ENCODE data around the gene VWA8.
A peak's percentile ranks its signal among the peaks of the same experiment; 100 is the strongest.
"Not testable (repeated sequence)": the region's sequence is repeated elsewhere in the genome, so short reads cannot be mapped to it uniquely, and the experiment has no call there.

The VWA8 gene

GRCh38 chr13:41922894-41923293 lies 38.0 kb downstream of the VWA8 start:
- POLR2A ChIA-PET, CTCF ChIA-PET: not testable (repeated sequence)

DNA sequence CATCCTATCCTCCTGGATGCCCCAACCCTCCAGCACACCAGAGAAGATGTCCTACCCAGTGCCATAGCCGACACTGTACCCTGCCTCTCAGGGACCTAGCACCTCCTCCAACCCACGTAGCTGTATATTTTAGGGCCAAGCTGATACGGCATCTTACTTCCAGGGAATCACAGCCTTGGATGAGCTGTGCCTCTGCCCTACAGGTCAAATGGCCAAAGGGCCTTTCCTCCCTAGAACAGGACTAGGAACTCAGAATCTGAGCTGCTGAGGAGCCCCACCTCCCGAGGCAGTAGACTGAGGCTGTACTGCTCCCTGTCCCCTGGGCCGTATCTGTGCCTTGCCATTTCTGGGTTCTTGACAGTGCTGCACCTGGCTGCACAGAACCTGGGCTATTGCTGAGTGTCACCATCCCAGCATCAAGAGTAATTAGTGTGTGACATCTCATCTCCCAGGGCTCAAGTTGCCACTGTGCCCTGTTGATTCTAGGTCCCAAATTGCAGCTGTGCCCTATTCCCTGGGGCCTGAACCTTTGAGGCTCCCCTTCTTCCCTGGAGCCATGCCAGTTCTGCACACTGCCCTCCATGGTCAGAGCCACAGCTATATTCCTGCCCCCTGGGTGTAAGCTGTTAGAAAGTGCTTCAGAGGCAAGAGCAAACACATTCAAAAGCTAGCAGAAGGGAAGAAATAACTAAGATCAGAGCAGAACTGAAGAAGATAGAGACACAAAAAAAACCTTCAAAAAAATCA lies 41.0 kb downstream of the VWA8 start:
- CTCF ChIA-PET, result interaction anchor here (0.7 to 0.9 kb wide), 2 partner anchors 128 to 252 kb away, joined by 3 read pairs; partner anchors contain the start of gene DGKH
- H3K36me3 ChIP-seq (ENCODE audit: control insufficient read depth in 2 of 2, insufficient read depth in 1 of 2, low read length in 2 of 2), result no peaks in the 10 kb centered on the region
- H3K4me3 ChIP-seq (ENCODE audit: low read depth, low read length), result no peak overlapping the region
- peaks cover 11% of the 10 kb centered on the region; the same call in 1 of the 2 replicates for H3K4me1 ChIP-seq (ENCODE audit: control insufficient read depth, insufficient read depth, low read length)
- POLR2A ChIA-PET, result no interaction called here
- no peak overlapping the region for H3K27ac ChIP-seq (ENCODE audit: extremely low read depth, low read depth, low read length)
- TF ChIP-seq ZNF837 (tag by site-specific recombination; IDR thresholded peaks at IDR 0.05) (no peak), BCL6B (tag by site-specific recombination; IDR thresholded peaks at IDR 0.05) (no peak), ZIC2 (tag by site-specific recombination; IDR thresholded peaks at IDR 0.05) (peak; percentile 68), ZNF621 (tag by site-specific recombination; IDR thresholded peaks at IDR 0.05) (no peak), ZNF169 (tag by site-specific recombination; IDR thresholded peaks at IDR 0.05) (no peak), KLF10 (tag by site-specific recombination; IDR thresholded peaks at IDR 0.05) (no peak), ZNF510 (tag by site-specific recombination; IDR thresholded peaks at IDR 0.05; ENCODE audit: insufficient replicate concordance) (no peak), ZNF2 (tag by site-specific recombination; IDR thresholded peaks at IDR 0.05) (no peak), ZNF184 (tag by site-specific recombination; IDR thresholded peaks at IDR 0.05) (no peak), SCRT2 (tag by site-specific recombination; IDR thresholded peaks at IDR 0.05) (0 out of 2 replicates have a peak, but pooled peaks have one; percentile 31), ZNF600 (tag by site-specific recombination; IDR thresholded peaks at IDR 0.05) (peak; percentile 53; the same call in 1 of the 2 replicates), ZNF416 (tag by site-specific recombination; IDR thresholded peaks at IDR 0.05) (no peak)
- H3K9me3 ChIP-seq (ENCODE audit: control insufficient read depth, insufficient read depth, low read depth, low read length), result no peaks in the 10 kb centered on the region

More at GRCh38 chr13:41922894-41923293, 38.0 kb downstream of the VWA8 start:
- TF ChIP-seq, protein P1, sequence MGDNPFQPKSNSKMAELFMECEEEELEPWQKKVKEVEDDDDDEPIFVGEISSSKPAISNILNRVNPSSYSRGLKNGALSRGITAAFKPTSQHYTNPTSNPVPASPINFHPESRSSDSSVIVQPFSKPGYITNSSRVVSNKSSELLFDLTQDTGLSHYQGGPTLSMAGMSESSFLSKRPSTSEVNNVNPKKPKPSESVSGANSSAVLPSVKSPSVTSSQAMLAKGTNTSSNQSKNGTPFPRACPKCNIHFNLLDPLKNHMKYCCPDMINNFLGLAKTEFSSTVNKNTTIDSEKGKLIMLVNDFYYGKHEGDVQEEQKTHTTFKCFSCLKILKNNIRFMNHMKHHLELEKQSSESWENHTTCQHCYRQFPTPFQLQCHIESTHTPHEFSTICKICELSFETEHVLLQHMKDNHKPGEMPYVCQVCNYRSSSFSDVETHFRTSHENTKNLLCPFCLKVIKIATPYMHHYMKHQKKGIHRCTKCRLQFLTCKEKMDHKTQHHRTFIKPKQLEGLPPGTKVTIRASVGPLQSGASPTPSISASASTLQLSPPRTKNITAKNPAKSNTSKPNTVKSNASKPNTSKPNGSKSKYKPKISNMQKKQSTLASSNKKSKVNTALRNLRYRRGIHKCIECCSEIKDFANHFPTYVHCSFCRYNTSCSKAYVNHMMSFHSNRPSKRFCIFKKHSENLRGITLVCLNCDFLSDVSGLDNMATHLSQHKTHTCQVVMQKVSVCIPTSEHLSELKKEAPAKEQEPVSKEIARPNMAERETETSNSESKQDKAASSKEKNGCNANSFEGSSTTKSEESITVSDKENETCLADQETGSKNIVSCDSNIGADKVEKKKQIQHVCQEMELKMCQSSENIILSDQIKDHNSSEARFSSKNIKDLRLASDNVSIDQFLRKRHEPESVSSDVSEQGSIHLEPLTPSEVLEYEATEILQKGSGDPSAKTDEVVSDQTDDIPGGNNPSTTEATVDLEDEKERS (tag by site-specific recombination; IDR thresholded peaks at IDR 0.05), result peak; percentile 67; the same call in 1 of the 2 replicates
- peak; percentile 93 for TF ChIP-seq ZNF146 (tag by site-specific recombination; IDR thresholded peaks at IDR 0.05)
- not testable (repeated sequence) for H3K9me3 ChIP-seq (ENCODE audit: control insufficient read depth, insufficient read depth, low read depth, low read length); H3K27ac ChIP-seq (ENCODE audit: extremely low read depth, low read depth, low read length); H3K36me3 ChIP-seq (ENCODE audit: control insufficient read depth in 2 of 2, insufficient read depth in 1 of 2, low read length in 2 of 2); H3K4me1 ChIP-seq (ENCODE audit: control insufficient read depth, insufficient read depth, low read length); H3K4me3 ChIP-seq (ENCODE audit: low read depth, low read length)

GRCh38 chr13:41919031-41919740 lies 41.7 kb downstream of the VWA8 start:
- H3K4me1 ChIP-seq (ENCODE audit: control insufficient read depth, insufficient read depth, low read length), result peaks cover 12% of the 10 kb centered on the region; the same call in 1 of the 2 replicates
- H3K4me3 ChIP-seq (ENCODE audit: low read depth, low read length), result no peak overlapping the region
- H3K36me3 ChIP-seq (ENCODE audit: control insufficient read depth in 2 of 2, insufficient read depth in 1 of 2, low read length in 2 of 2), result no peaks in the 10 kb centered on the region
- H3K9me3 ChIP-seq (ENCODE audit: control insufficient read depth, insufficient read depth, low read depth, low read length), result no peaks in the 10 kb centered on the region
- CTCF ChIA-PET, result interaction anchor here (0.9 to 1.0 kb wide), 2 partner anchors 122 to 252 kb away, joined by 3 read pairs; no protein-coding TSS in a partner anchor
- no peak overlapping the region for H3K27ac ChIP-seq (ENCODE audit: extremely low read depth, low read depth, low read length)
- POLR2A ChIA-PET, result no interaction called here
- TF ChIP-seq SALL2 (tag by site-specific recombination; IDR thresholded peaks at IDR 0.05; ENCODE audit: borderline replicate concordance) (no peak), ZNF394 (tag by site-specific recombination; IDR thresholded peaks at IDR 0.05; ENCODE audit: borderline replicate concordance) (peak; percentile 35; the same call in 1 of the 2 replicates), GLIS1 (tag by site-specific recombination; IDR thresholded peaks at IDR 0.05) (peak; percentile 63), OSR2 (tag by site-specific recombination; IDR thresholded peaks at IDR 0.05) (0 out of 2 replicates have a peak, but pooled peaks have one; percentile 29), ZNF600 (tag by site-specific recombination; IDR thresholded peaks at IDR 0.05) (peak; percentile 67; the same call in 1 of the 2 replicates), ZNF266 (tag by site-specific recombination; IDR thresholded peaks at IDR 0.05; ENCODE audit: low read depth) (no peak), ZBTB17 (tag by site-specific recombination; IDR thresholded peaks at IDR 0.05) (peak; percentile 37; the same call in 1 of the 2 replicates), ZBTB7A (tag by site-specific recombination; IDR thresholded peaks at IDR 0.05; ENCODE audit: low read depth) (no peak)
- TF ChIP-seq, protein P2, sequence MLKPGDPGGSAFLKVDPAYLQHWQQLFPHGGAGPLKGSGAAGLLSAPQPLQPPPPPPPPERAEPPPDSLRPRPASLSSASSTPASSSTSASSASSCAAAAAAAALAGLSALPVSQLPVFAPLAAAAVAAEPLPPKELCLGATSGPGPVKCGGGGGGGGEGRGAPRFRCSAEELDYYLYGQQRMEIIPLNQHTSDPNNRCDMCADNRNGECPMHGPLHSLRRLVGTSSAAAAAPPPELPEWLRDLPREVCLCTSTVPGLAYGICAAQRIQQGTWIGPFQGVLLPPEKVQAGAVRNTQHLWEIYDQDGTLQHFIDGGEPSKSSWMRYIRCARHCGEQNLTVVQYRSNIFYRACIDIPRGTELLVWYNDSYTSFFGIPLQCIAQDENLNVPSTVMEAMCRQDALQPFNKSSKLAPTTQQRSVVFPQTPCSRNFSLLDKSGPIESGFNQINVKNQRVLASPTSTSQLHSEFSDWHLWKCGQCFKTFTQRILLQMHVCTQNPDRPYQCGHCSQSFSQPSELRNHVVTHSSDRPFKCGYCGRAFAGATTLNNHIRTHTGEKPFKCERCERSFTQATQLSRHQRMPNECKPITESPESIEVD (tag by site-specific recombination; IDR thresholded peaks at IDR 0.05), result peak; percentile 59
- TF ChIP-seq, protein P3, sequence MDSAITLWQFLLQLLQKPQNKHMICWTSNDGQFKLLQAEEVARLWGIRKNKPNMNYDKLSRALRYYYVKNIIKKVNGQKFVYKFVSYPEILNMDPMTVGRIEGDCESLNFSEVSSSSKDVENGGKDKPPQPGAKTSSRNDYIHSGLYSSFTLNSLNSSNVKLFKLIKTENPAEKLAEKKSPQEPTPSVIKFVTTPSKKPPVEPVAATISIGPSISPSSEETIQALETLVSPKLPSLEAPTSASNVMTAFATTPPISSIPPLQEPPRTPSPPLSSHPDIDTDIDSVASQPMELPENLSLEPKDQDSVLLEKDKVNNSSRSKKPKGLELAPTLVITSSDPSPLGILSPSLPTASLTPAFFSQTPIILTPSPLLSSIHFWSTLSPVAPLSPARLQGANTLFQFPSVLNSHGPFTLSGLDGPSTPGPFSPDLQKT (IDR thresholded peaks at IDR 0.05; ENCODE audit: borderline replicate concordance, low read depth, low read length), result no peak
